Inferior parietal cortex (tissue), 1 donor: ENCODE results near the gene ARL8B.
A peak's percentile ranks its signal among the peaks of the same experiment; 100 is the strongest.

Experiments used
- DNase-seq: peaks from one replicate; pipeline ENCODE4 v3.0.0-alpha.2; 2016; ENCODE audit errors: extremely low spot score

ARL8B gene

DNA sequence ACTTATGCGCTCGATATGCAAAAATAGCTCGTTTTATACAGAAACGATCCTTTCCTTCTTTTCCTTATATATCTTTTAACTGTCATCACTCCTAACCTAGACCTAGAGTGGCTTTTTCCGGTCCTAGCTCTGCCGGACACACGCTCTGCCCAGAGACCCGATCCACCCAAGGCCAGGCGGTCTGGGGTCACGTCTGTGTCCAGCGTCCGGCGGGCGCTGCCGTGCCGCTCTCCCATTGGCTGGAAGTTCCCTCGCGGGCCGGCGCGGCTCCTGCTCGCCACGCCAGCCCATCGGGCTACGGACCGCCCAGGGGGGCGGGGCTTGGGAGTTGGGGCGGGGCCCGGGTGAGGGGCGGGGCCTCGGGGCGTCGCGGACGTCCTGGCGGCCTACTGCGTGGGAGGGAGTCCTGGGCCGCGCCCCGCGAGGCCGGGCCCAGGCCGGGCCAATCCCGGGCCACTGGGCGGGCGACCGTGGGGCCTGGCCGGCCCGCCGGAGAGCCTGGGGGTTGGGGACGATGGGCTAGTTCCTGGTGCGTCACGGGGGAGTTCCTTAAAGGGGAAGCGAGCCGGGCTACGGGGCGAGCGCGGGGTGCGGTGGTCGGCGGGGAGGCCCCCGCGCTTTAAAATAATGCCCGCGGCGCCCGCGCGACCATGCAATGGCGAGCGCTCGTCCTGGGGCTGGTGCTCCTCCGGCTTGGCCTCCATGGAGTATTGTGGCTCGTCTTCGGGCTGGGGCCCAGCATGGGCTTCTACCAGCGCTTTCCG is 65.2 kb downstream of the ARL8B start, which contains the start of gene EDEM1:
EDEM1 (plus strand) TSS at position 552 of the 764 bp plus-strand sequence; CDS start at position 651, 99 bp downstream.
- DNase-seq = peak; percentile 87

DNA sequence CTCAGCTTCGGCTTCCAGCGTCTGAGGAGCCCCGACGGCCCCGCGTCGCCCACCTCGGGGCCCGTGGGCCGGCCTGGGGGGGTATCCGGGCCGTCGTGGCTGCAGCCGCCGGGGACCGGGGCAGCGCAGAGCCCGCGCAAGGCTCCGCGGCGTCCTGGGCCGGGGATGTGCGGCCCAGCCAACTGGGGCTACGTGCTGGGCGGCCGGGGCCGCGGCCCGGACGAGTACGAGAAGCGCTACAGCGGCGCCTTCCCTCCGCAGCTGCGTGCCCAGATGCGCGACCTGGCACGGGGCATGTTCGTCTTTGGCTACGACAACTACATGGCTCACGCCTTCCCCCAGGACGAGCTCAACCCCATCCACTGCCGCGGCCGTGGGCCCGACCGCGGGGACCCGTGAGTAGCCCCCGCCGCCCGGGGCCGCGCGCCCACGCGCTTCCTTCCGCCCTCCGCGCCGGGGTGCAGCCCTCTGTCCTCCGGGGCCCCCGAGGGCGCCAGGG is 65.9 kb downstream of the ARL8B start:
- DNase-seq = no peak

- no peak for DNase-seq
Observed at GRCh38 chr3:5188419-5189221, 66.5 kb downstream of the ARL8B start.

DNA sequence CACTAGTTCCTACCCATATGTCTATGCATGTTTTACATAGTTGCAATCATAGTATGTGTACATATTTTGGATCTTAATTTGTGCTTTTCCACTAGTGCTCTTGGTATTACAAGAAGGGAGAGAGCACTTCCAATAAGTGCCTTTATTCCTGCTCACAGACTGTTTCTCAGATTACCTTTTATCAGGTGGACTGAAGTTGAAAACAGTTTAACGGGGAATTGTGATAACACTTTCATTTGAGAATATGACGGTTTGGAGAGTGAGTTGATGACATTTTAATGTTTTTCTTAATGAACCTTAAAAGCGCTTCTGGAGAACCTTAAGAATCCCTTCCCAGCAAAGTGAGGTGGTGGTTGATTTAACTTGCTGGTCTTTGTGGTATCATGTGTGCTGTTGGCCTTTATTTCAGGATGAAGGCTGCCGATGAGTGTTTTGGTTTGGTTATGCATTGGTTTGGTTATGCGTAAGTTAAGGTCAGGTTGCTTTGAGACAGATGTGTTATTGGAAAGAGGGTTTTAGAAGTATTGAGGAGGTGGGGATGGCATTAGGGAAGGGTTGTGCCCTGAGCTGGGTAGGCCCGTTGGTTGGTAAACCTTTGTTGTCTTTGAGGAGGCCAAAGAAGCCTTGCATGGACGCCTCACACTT is 68.2 kb downstream of the ARL8B start:
- no peak for DNase-seq

GRCh38 chr3:5191555-5192304 is 69.6 kb downstream of the ARL8B start:
- DNase-seq = no peak

DNA sequence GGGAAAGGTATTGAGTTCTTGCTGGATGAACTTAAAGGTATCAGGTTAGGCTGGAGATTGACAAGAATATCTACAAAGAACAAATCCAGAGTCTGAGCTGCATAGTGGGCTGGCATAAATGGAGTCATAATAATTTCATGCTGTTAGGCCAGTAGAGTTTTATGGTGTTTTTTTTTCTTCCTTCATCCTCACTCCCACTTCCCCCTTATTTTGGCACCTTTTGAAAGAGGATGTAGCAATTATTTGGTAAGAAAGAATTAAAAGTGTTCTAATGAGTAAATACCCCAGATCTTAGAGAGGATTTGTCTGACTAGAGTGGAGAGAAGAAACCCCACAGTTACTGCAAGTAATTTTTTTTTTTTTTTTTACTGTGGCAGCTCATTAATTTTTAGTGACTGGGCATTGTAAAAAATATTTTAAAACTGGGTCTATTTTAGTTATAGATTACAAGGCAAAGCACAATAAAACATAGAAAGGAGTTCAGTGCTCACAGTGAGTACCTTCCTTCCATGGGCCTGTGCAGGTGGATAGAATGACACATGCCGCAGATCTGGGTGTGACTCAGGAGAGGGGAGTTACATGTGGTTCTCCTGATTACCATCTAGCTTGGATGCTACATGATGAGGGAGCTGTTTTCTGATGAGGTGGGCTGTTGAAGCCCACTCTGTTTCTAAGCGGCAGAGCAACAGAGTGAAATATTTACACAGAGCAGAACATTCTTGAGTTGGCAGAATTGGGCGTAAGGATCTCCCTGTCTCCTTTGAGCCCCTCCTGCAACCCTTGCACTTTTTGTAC is 70.7 kb downstream of the ARL8B start:
- DNase-seq = no peak

DNA sequence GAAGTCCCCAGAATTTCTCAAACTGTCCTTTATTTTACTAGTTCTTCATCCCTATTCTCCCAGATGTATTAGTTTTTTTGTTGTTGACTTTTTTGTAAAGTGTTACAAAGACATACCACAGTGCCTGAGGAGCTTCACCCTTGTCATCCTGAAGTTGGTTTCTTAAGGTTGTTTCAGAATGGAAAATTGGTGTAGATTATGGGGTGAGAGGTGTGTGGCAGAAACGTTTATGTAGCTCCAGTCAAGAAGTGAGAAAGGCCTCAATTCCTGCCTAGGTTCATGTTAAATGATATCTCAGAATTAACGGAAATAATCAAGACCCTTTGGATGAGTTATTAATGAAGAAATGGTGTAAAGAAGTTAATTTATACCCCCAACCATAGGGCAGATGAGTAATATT is 72.2 kb downstream of the ARL8B start:
- DNase-seq = no peak

DNA sequence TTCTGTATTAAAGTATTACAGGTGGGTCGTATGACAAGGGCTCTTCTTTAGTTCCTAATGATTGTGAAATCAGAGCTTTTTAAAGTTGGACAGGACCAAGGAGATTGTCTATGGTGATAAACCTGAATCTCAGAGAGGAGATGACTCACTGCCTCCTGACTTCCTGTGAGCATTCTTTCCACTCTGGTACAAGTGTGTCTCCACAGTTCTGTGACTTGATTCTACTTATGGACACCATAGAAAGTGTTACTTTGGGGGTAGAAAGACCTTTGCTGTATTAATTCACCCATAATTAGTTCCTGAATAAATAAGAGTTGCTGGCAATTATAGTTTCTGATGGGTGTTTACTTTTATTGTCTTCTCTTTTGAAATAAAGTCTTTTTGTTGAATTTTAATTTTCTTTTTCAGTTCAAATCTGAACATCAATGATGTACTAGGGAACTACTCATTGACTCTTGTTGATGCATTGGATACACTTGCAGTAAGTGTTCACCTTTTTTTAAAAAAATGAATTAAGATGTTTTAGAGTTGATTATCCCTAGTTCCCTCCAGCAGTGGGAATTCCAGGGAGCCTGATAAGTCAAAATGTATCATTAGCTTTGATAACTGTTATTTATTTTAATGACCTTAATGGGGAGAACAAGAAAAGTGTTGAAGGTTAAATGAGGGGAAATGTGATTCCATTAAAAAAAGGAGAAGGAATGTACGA is 72.9 kb downstream of the ARL8B start:
- peak; percentile 48 for DNase-seq

DNA sequence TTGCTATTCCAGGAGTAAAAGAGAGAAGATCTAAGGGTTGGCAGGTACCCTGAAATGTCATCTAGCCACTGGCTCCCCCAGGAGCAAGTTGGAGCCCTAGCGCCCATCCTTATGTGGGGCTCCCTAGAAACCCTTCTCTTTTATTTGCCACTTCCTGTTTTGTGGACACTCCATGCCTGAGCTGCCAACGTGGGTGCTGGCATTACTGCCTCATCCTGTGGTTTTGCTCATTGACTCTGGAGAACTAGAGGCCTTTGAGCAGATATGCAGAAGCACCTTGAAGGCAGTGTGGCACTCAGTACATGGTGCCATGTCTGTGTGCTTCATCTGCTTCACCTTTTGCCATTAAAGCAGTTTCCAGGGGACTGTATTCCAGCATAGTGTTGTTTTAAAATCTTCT is 73.5 kb downstream of the ARL8B start:
- no peak for DNase-seq

DNA sequence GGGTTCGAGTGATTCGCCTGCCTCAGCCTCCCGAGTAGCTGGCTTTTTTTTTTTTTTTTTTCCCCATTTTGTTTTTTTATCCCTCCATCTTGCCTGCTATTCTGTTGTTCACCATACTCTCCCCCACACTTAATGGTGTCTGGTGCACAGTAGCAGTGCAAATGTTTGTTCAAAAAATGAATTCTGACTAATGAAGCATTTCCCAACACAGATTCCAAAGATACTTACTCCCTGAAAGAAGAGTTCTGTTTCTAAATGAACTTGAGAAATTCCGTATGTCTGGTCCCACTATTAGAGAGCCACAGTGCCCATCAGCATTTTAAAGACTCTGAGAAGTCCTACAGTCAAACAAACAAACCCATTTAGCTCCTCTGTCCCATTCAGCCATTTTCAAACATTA is 74.9 kb downstream of the ARL8B start:
- no peak for DNase-seq

DNA sequence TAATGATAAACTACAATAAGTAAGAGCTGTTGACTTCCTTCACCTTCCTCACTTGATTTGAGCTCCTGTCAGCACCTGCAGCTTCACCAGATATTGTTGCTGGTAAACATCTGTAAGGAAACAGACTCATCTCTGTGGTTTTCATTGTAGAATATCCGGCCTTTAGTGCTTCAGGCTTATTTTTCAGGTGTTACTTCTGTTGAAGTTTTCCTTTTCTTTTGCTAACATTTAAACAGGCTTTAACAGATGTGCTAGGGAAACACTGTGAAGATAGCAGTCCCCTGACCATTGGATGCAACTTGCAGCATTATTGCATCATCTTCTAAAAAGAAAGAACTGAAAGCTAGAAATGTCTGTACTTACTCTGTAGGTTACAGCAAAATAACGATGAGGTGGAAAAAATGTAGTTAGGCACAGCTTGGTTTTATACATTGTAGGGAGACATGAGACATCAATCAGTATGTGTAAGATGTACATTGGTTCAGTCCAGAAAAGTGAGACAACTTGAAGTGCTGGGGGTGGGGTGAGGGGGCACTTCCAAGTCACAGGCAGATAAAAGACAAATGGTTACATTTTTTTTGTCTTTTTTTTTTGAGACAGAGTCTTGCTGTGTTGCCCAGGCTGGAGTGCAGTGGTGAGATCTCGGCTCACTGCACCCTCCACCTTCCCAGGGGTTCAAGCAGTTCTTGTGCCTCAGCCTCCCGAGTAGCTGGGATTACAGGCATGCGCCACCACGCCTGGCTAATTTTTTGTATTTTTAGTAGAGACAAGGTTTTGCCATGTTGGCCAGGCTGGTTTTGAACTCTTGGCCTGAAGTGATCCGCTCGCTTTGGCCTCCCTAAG is 75.6 kb downstream of the ARL8B start:
- DNase-seq = no peak

- DNase-seq = no peak
Observed at GRCh38 chr3:5198313-5198677, 76.2 kb downstream of the ARL8B start.

- no peak for DNase-seq
Observed at GRCh38 chr3:5198986-5199731, 77.1 kb downstream of the ARL8B start.

GRCh38 chr3:5201536-5201935 is 79.4 kb downstream of the ARL8B start:
- DNase-seq = no peak

DNA sequence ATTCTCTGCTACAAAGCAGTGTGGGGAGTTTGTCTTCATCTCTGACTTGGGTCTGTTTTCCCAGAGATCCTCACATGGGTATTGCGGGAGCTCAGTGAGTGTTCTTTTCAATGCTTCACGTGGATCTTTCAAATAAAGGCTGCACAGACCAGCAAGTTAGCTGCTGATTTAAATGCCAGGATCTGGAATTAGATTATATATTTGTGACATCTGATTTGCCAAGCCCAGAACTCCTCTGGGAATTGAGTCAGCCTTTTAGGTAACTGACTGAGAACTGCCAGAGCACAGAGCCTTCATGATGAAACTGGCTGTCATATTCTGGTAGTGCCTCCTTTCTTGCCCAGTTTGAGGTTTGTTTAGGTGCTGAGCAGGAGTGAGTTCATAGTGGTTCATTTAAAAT is 80.1 kb downstream of the ARL8B start:
- no peak for DNase-seq

GRCh38 chr3:5205165-5205941 is 83.3 kb downstream of the ARL8B start:
- DNase-seq = no peak

GRCh38 chr3:5210926-5211325 is 88.8 kb downstream of the ARL8B start:
- DNase-seq = no peak
